Right atrium auricular region (tissue), 2 donors: Measurements from ENCODE around the gene SEL1L3. TPM values are rescaled to one million over a fixed set of nuclear protein-coding genes. Genes with fewer than 3 reads are reported as not detected.

Experiments used
- DNase-seq: peaks from one replicate; pipeline ENCODE4 v3.0.0-alpha.2; 2019; ENCODE audit warnings: low spot score
- H3K27ac ChIP-seq, 2 donors: fragments of 200-600 bp; sonication (generic); 1 replicate in 1 of 2; 2 replicates in 1 of 2; pipeline ENCODE4 v1.5.1; 2016 to 2019
- H3K27me3 ChIP-seq, 2 donors: fragments of 200-600 bp; sonication (generic); one replicate each; pipeline versions ENCODE4 v1.5.1 to v1.6.0; 2017 to 2019
- H3K36me3 ChIP-seq: fragments of 200-600 bp; sonication (generic); one replicate; pipeline ENCODE4 v1.5.1; 2016
- H3K4me1 ChIP-seq, 2 donors: fragments of 200-600 bp; sonication (generic); one replicate each; pipeline versions ENCODE4 v1.5.1 to v1.6.0; 2017 to 2019
- H3K4me3 ChIP-seq, 2 donors: fragments of 200-600 bp; sonication (generic); 1 replicate in 1 of 2; 2 replicates in 1 of 2; pipeline ENCODE4 v1.5.1; 2017 to 2019; ENCODE audit warnings: mild to moderate bottlenecking in 1 of 2, moderate library complexity in 1 of 2
- H3K9me3 ChIP-seq, 2 donors: fragments of 200-600 bp; sonication (generic); one replicate each; pipeline ENCODE4 v1.5.1; 2019
- total RNA-seq, 2 donors: library from RNA; depleted of rRNA; stranded (reverse); fragments of >200 nt; gene quantifications; one replicate each; pipeline ENCODE4 v1.1.0, GENCODE V29; 2016
- TF ChIP-seq, protein P1 (sequence below), 2 donors: fragments of 200-600 bp; sonication (generic); IDR thresholded peaks; one replicate each; pipeline ENCODE4 v1.5.1; 2019; ENCODE audit warnings: antibody characterized with exemption in 2 of 2

SEL1L3 gene
- total RNA-seq, 2 donors from 2014 or later: 5.4 to 7.2 TPM

DNA sequence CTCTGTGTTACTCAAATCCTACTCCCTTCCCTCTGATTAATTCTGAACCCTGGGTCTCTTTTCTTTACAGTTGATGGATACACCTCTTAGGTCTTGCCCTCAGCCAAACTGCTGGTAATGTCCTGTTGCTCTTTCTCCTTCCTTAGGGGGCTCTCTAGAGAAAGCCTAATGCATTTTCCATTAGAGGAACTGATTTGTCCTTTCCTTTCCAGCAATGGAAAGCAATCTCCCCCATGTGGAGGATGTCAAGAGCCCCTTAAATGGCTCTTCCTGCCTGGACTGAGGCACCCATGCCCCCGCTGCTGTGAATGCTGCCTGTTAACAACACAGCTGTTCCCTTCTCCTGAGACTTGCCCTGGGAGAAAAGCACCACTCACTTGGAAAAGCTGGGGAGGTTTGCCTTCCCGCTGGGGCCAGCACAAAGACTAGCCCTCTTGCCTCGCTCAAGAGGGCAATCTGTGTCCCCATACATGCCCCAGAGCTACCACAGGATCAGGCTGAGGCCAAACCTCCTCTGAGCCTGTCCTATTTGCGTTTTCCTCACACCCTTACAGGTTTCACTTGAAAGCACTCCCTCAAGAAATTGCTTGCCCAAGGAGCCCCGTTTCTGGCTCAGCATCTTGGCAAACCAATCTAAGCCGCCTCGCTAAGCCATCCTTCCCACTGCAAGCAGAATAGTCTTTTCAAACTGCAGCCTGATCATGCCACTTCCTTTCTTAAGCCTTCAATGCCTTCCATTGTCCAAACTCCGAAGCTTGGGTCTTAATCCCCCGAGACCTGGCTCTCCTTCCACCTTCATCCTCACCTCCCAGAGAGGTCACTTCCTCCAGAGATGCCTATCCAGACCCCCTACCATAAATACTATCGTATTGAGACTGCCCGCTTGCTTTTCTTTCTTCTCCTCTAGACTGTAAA, 28.0 kb upstream of the SEL1L3 start:
- H3K4me1 ChIP-seq: no peaks in the 10 kb centered on the region
- H3K36me3 ChIP-seq: no peaks in the 10 kb centered on the region
- no peak overlapping the region for H3K27ac ChIP-seq
- no peaks in the 10 kb centered on the region for H3K27me3 ChIP-seq
- TF ChIP-seq, protein P1, sequence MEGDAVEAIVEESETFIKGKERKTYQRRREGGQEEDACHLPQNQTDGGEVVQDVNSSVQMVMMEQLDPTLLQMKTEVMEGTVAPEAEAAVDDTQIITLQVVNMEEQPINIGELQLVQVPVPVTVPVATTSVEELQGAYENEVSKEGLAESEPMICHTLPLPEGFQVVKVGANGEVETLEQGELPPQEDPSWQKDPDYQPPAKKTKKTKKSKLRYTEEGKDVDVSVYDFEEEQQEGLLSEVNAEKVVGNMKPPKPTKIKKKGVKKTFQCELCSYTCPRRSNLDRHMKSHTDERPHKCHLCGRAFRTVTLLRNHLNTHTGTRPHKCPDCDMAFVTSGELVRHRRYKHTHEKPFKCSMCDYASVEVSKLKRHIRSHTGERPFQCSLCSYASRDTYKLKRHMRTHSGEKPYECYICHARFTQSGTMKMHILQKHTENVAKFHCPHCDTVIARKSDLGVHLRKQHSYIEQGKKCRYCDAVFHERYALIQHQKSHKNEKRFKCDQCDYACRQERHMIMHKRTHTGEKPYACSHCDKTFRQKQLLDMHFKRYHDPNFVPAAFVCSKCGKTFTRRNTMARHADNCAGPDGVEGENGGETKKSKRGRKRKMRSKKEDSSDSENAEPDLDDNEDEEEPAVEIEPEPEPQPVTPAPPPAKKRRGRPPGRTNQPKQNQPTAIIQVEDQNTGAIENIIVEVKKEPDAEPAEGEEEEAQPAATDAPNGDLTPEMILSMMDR (IDR thresholded peaks at IDR 0.05): no peak
- H3K9me3 ChIP-seq: no peaks in the 10 kb centered on the region
- H3K4me3 ChIP-seq: no peak overlapping the region
- no peak for DNase-seq

DNA sequence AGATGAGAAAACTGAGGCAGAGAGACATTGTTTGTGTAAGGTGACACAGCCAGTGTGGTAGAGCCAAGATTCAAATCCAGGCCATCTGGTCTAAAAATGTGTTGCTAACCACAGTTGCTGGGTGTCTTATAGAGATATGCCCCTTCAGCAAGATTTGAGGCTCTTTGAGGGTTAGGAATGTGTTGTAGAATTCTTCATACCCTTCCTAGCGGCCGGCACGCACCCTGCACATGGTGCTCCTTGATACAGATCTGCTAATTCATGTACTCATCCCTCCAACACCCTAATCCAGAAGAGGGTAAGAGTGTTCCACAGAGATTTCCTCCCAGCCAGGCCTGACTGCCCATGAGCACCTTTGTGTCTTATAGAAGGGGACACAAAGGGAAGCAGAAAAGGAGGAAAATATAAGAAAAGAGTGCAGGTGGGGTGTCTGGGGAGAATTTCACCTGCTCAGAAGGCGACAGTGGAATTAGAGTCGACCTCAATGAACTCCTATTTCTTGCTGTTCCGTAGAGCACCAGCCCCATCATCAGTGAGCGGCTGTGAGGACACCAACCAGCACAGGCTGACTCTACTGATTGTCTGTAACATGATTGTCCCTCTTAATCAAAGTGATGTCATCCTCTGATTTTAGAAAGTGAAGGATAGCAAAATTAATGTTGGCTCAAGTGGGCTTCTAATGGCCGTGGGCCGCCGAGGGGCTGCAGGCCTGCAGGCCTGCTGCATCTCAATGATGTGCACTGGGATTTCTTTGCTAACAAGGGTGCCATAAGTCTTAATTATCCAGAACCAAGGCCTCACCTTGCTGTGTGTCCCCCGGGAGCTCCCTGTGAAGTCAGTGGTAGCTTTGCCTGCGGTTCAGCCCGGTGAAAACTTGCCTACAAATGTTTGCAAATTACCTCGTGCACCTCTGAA, 27.1 kb upstream of the SEL1L3 start:
- no peaks in the 10 kb centered on the region for H3K36me3 ChIP-seq
- no peaks in the 10 kb centered on the region for H3K4me1 ChIP-seq
- DNase-seq: no peak
- H3K9me3 ChIP-seq: no peaks in the 10 kb centered on the region
- H3K27ac ChIP-seq: no peak overlapping the region
- TF ChIP-seq, protein P1 (IDR thresholded peaks at IDR 0.05): no peak
- no peak overlapping the region for H3K4me3 ChIP-seq
- H3K27me3 ChIP-seq: no peaks in the 10 kb centered on the region

DNA sequence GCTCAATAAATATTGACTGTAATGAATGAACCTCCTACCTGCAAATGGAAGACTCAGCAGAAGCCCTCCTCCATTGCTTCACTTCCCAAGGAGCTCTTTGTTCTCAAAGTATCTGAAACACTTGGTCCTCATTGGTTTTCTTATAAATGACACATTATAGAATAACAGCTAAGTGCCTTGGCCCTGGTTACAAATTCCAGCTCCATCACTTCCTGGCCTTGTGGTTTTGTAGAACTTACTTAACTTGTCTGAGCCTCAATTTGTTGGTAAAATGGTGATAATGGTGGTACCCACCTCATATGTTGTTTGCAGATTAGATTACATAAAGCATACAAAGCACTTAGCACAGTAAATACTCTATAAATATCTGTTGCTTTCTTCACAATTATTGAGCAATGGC, 26.0 kb upstream of the SEL1L3 start:
- H3K36me3 ChIP-seq: no peaks in the 10 kb centered on the region
- no peak for DNase-seq
- H3K27ac ChIP-seq: no peak overlapping the region
- H3K9me3 ChIP-seq: no peaks in the 10 kb centered on the region
- TF ChIP-seq, protein P1 (IDR thresholded peaks at IDR 0.05): no peak
- no peaks in the 10 kb centered on the region for H3K27me3 ChIP-seq
- no peak overlapping the region for H3K4me3 ChIP-seq
- H3K4me1 ChIP-seq: peaks cover 0 to 5% of the 10 kb centered on the region in 2 donors

DNA sequence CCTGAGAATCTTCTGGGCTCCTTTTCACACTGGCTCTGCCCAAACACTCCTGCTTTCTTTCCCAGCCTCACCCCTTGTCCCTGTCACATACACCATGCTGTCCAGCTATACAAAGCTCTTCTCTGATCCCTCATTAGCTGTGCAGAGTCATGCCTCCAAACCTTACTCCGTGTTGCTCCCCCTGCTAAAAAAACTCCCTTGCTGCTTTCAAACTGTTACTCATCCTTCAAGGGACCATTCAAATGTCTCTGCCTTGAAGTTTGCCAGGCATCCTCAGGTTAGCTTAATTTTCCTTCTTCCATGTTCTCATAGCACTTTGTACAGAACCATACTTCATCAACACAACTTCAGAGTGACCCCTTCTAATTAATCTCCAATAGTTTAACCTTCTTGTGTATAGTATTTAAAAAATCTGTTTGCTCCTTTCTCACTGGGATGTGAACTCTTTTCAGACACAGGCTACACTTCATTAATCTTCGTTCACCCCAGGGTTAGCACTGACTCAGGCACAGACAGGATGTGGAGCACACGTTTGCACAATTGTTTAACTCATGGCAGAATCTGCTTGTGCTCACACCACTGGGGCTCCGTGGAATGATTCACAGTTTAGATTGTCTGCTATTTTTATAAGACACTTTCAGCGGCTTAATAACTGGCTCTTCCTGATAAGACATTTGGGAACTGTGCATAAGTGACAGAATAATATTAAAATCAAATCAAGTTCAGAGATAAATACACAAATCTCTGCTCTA, 21.4 kb upstream of the SEL1L3 start:
- DNase-seq: no peak
- TF ChIP-seq, protein P1 (IDR thresholded peaks at IDR 0.05): no peak
- no peak overlapping the region for H3K4me3 ChIP-seq
- peaks cover 0 to 5% of the 10 kb centered on the region in 2 donors for H3K4me1 ChIP-seq
- H3K27me3 ChIP-seq: no peaks in the 10 kb centered on the region
- no peaks in the 10 kb centered on the region for H3K9me3 ChIP-seq
- no peak overlapping the region for H3K27ac ChIP-seq
- no peaks in the 10 kb centered on the region for H3K36me3 ChIP-seq

DNA sequence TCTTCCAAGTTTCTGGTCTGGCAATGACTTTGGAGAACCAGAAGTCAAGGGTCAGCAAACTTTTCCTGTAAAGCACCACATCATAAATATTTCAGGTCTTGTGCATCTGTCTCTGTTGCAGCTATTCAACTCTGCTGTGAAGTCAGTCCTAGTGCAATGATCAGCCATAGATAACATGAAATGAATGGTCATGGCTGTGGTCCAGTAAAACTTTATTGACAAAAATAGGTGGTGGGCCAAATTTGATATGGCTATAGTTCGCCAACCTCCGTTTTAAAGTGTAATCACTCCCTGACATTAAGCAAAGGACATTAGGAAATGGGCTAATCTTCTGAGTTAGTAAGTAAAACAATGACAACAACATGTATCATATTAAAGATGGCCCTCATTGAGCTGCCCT, 20.8 kb upstream of the SEL1L3 start:
- DNase-seq: no peak
- no peaks in the 10 kb centered on the region for H3K36me3 ChIP-seq
- no peak overlapping the region for H3K4me3 ChIP-seq
- H3K4me1 ChIP-seq: peaks cover 0 to 5% of the 10 kb centered on the region in 2 donors
- TF ChIP-seq, protein P1 (IDR thresholded peaks at IDR 0.05): no peak
- H3K27ac ChIP-seq: no peak overlapping the region
- H3K27me3 ChIP-seq: no peaks in the 10 kb centered on the region
- no peaks in the 10 kb centered on the region for H3K9me3 ChIP-seq
